Endothelial cell of hepatic sinusoid (primary cell): ENCODE measurements around the gene TBC1D9.

Experiments used
- in situ Hi-C: cut with HindIII; loops from 2 replicates; pipeline ENCODE4 v1.10.0; 2017; ENCODE audit warnings: low sequenced_read_pairs

The TBC1D9 gene

GRCh38 chr4:140726776-140727500 is 29.2 kb downstream of the TBC1D9 start:
- in situ Hi-C loops, result no loop called here

DNA sequence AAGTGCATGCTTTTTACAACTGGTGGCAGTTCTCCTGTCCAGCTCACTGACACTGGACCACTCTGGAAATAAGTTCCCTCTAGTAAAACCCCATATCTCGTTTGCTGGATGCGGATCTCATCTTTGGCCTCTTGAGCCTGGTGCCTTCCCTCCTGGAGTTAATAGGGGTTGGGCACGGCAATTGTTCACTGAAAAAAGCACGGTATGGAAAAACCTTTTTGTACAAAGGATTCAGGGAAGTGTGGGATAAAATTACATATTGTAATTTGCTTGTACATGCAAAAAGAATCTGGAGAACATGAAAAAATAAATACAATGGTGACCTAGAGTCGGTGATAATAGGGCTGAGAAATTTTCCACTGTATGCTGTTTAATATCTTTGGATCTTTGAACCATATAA is 30.6 kb downstream of the TBC1D9 start:
- in situ Hi-C loops, result no loop called here

DNA sequence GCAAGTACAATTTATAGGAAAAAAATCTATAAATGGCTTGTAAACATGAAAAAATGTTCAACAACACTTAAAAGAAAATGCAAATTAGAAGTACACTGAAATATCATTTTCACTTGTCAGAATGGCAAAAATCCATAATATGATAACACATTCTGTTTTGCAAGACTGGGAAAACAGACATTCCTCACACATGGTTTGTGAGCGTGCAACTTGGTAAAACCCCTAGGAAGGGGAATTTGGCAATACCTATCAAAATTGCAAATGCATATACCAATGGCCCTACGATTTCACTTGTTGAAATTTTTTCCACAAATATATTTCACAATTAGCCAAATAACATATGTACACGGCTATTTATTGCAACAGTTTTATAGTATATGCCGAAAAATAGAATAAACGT is 31.4 kb downstream of the TBC1D9 start:
- in situ Hi-C loops, result loop anchor here (5.0 kb wide), 1 partner anchor 57 kb away; no protein-coding TSS in a partner anchor

DNA sequence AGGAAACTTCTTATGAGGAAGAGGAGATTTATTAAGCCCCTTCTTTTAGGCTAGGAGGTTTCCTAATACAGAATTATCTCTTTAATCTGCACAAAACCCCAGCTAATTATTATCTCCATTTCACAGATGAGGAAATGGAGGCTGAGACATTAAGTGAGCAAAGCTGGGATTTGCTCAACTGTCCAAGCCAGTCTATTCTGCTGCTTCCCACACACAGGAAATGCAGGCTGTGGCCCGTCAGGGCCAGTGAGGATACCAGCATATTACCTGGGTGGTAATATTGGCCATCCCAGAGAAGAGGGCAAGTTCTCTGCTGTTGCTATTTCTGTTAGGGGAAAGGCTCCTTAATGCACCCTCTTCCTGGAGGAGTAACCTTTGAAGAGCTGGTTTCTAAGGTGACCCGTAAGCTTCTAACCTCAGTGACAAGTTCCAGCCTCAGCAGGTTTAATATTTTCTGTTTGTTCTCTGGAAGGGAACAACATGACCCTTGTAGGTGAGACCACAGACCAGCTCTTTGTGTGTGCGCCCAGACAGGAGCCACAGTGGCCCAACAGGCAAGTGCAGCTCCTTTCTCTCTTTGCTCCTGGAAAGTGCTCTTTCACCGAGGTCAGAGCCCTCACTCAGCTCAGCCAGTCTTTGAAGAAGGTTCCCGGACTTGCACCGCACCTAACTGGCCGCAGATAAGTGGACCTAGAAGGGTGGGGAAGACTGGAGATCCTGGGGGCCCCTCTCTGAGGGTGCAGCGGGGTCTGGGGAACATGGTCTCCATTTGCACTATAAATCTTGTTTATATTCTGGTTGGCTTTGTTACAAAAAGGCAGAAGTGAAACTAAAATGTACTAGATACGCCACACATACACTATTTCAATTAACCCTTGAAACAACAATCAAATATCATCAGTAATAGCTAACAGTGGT is 35.5 kb downstream of the TBC1D9 start:
- in situ Hi-C loops, result loop anchor here (5.0 kb wide), 1 partner anchor 53 kb away; no protein-coding TSS in a partner anchor

GRCh38 chr4:140719686-140720085 is 36.5 kb downstream of the TBC1D9 start:
- in situ Hi-C loops, result loop anchor here (5.0 kb wide), 1 partner anchor 52 kb away; no protein-coding TSS in a partner anchor

- in situ Hi-C loops, result no loop called here
These were observed 37.2 kb downstream of the TBC1D9 start for GRCh38 chr4:140719022-140719421.

GRCh38 chr4:140718241-140718952 is 37.8 kb downstream of the TBC1D9 start:
- in situ Hi-C loops, result no loop called here

- in situ Hi-C loops, result no loop called here
These were observed 38.9 kb downstream of the TBC1D9 start for GRCh38 chr4:140717313-140717712.

DNA sequence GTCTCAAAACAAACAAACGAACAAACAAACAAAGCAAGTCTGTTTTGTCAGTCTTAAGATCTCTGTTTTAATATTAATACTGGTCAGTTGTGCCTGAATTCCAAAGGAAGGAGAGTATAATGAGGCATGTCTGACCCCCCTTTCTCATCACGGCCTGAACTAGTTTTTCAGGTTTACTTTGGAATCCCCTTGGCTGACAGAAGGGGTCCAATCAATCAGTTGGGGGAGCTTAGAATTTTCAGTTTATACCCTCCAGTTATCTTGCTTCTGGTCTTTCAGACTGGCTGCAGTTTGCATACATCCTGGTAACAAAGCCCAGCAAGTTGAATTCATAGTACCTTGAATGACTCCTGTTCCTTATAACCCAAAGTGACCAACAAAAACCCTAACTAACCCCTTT is 41.1 kb downstream of the TBC1D9 start:
- in situ Hi-C loops, result no loop called here

- in situ Hi-C loops, result no loop called here
These were observed 44.3 kb downstream of the TBC1D9 start for GRCh38 chr4:140711910-140712309.

DNA sequence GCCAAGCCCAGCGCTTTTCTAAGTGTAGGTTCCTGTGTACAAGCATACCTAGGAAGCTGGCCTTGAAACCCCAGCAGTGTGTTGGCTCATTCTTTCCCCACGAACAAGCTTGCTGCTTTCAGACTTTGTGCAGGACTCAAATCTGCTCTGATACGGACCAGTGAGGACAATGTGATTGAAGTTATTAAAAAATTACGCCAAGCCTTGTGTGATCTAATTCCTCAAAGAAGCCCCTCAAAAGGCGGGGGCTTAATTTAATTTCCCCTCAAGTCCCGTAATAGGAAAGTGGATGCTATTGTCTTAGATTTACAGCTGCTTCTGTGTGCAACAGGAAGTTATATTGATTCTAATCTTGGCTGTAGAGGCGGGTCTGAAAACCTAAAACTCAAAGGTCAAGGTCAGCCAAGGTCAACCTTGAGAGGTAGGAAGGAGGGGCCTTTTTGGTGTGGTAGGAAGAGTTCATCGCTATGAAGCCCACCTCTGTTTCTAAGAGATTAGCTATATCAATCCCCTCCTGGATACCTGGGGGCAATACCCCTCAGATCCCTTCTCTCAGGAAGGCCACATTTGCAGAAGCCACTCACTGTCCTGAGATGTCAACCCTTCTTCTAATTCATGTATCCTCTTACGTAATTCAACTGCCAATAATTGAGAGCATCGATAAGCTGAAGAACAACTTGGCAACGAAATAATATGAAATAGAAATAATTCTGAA is 45.1 kb downstream of the TBC1D9 start:
- in situ Hi-C loops, result no loop called here

DNA sequence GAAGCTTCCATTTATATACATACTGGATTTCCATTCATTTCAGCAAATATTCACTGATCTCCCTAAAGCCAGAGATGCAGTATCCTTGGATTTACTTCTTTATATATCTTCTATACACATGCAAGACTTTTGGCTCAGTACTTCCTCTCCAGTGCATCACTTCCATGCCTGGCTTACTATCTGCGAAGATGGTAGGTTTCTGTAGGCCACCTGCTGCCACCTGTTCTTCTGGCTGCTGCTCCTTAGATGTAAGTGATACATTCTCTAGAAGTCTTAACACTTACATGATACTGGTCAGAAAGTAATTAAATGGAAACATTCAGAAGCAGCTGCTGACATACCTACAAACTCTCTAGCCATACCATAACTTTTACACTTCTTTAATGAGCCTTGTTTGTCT is 48.9 kb downstream of the TBC1D9 start:
- in situ Hi-C loops, result no loop called here

DNA sequence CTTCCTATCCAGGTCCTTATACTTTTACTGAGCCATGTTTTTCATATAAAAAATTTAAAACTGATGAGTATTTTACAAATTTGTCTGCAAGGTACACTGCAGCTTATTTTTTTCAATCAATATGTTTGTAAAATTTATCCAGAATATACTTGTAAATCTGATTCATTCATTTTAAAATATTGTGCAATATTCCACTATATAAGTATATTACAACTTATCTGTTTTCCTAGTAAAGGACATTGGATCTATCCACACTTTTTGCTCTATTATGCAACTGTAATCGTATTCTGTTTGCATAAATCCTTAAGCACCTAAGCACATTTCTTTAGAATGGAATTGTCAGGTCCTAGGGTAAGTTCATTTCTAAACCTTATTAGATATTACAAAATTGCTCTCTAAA is 49.5 kb downstream of the TBC1D9 start:
- in situ Hi-C loops, result no loop called here

DNA sequence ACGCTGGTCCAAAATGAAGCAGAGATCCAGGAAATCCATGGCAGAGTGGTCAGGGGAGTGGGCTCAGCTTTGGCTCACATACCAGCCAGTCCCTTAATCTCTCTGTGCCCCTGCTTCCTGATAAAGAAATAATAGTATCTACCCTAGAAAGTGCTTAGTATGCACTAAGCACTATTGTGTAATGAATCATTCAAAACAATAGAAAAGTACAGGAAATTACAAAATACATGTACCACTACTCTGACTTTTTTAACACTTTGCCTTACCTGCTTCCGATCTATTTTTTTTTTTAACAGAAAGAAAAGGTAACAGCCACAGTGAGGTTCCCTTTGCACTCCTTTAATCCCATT is 49.9 kb downstream of the TBC1D9 start:
- in situ Hi-C loops, result no loop called here

DNA sequence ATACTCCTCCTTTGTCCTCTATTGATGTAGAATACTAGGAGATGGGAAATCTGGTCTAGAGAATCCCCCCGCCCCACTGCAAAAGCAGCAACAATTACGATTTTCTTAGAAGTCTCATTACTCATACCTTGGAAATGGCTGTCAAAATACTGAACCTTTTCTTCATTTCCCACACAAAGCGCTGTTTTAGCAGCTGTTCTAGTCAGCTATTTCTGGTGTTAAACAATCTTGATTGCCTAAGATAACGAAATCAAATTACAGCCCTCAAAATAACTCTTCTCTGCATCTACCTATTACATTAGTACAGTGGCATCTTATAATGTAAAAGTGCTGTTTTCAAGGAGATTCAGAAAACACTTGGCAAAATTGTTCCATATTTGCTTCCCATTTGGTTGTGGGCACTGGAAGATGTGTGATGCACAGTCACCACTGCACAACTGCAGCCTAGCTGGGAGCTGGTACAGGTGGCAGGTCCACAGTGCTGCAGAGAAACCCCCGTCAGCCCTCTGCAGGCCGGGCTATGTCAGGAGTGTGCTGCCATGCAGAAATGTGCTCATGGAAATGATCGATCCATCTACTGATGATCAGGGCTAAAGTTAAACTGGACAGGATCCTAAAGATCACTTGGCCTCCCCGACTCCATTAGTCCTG is 50.4 kb downstream of the TBC1D9 start:
- in situ Hi-C loops, result no loop called here

DNA sequence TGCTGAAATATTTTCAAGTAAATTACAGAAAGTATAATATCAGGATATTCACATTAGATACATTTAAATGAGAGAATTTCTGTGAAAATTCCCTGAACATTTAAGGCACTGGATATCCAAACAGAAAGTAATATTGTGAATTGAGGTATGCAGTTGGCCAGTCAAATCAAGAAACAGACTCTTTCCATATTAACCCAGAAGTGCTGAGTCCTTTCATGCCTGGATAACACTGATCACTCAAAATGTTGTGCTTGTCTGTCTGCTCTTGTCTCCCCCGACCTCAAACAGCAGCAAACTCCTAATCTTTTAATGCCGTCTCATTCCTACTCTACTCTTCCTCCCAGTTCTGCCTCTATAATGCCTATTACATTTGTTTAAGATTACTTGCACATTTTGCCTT is 51.2 kb downstream of the TBC1D9 start:
- in situ Hi-C loops, result no loop called here

DNA sequence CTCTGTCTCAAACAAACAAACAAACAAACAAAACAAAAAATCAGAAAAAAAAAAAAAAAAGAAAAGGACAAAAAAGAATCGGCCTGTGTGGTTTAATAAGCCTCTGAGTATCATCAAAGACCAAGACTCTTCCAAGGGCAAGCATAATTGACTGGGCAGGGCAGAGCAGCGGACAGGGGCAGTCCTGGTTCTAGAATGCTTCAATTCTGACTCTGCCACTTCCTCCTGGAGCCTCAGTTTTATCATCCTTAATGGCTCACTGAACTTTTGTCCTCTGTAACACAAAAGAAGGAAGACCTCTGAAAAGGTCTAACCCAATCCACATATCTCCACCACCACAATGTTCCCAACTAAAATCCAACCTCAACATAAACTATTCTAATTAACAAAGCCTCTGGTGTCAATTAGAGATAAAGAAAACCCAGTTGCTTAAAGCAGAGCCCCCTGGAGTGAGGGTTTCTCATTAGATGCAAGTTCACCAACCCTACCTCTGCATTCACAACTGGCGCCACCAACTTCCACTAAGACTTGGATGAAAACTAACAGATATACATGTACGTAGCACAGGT is 51.7 kb downstream of the TBC1D9 start:
- in situ Hi-C loops, result no loop called here

DNA sequence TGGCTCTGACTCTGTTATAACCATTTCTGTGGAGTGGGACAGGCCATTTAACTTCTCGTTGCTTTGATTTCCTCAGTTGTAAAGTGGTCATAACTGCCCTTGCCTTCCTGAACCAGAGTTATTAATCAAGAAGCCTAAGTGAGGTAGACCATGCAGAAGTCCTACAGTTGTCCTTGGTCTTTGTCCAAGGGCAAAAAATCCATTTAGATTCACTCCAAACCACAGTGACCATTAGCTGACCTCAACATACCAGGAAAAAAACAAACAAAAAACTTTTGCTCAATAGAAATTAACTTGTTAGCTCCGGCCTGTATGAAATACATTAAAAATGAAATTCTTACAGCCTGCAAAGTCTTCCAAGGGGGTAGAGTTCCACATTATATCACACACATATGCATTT is 52.7 kb downstream of the TBC1D9 start:
- in situ Hi-C loops, result no loop called here

- in situ Hi-C loops, result no loop called here
These were observed 54.0 kb downstream of the TBC1D9 start for GRCh38 chr4:140702096-140702757.
